ENCODE data around the gene TMUB1.

DNA sequence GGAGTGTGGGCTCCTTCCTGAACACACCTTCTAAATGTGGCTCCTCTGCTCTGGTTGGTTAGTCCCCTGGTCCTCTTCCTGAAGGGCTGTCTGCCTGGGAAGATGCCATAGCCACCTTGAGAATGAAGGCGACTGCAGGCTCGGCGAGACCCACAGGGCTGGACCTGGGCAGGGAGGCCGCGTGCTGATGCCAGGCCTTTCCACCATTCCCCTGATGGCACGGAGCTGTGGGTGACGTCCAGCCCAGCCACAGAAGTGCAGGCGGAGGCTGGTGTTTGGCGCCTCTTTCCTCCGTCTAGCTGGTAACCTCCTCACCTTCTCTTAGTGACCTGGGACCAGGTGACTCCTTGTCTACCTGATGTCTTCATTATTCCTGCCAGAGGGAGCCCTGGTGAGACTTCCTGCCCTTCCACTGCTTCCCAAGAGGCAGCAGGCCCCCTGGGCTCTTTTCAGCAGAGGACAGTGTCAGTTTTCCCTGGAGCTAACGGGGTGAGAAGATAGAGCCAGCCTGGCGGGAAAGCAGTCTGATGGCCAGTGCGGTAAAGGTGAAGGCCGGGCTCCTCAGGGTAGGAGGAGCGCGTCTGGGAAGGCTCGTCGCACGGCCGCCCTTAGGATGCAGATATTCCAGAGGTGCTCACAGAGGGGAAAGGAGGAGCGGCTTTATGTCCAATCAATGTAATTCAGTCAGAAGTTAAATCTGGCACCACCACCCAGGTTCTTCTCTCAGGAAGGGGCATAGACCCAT is 49.3 kb upstream of the TMUB1 start:
- TF ChIP-seq CTCF (IDR thresholded peaks at IDR 0.05) (no peak), POLR2A (IDR thresholded peaks at IDR 0.05) (no peak)

Measured in lower leg skin (tissue), 3 donors.